ENCODE measurements around the gene GTF2IRD1. TPM values are rescaled to one million over a fixed set of nuclear protein-coding genes. Genes with fewer than 3 reads are reported as not detected.

GTF2IRD1 gene
- total and polyA plus RNA-seq, 2 experiments from 2014 or later, result 28.7 to 37.1 TPM

- TF ChIP-seq, protein P1, sequence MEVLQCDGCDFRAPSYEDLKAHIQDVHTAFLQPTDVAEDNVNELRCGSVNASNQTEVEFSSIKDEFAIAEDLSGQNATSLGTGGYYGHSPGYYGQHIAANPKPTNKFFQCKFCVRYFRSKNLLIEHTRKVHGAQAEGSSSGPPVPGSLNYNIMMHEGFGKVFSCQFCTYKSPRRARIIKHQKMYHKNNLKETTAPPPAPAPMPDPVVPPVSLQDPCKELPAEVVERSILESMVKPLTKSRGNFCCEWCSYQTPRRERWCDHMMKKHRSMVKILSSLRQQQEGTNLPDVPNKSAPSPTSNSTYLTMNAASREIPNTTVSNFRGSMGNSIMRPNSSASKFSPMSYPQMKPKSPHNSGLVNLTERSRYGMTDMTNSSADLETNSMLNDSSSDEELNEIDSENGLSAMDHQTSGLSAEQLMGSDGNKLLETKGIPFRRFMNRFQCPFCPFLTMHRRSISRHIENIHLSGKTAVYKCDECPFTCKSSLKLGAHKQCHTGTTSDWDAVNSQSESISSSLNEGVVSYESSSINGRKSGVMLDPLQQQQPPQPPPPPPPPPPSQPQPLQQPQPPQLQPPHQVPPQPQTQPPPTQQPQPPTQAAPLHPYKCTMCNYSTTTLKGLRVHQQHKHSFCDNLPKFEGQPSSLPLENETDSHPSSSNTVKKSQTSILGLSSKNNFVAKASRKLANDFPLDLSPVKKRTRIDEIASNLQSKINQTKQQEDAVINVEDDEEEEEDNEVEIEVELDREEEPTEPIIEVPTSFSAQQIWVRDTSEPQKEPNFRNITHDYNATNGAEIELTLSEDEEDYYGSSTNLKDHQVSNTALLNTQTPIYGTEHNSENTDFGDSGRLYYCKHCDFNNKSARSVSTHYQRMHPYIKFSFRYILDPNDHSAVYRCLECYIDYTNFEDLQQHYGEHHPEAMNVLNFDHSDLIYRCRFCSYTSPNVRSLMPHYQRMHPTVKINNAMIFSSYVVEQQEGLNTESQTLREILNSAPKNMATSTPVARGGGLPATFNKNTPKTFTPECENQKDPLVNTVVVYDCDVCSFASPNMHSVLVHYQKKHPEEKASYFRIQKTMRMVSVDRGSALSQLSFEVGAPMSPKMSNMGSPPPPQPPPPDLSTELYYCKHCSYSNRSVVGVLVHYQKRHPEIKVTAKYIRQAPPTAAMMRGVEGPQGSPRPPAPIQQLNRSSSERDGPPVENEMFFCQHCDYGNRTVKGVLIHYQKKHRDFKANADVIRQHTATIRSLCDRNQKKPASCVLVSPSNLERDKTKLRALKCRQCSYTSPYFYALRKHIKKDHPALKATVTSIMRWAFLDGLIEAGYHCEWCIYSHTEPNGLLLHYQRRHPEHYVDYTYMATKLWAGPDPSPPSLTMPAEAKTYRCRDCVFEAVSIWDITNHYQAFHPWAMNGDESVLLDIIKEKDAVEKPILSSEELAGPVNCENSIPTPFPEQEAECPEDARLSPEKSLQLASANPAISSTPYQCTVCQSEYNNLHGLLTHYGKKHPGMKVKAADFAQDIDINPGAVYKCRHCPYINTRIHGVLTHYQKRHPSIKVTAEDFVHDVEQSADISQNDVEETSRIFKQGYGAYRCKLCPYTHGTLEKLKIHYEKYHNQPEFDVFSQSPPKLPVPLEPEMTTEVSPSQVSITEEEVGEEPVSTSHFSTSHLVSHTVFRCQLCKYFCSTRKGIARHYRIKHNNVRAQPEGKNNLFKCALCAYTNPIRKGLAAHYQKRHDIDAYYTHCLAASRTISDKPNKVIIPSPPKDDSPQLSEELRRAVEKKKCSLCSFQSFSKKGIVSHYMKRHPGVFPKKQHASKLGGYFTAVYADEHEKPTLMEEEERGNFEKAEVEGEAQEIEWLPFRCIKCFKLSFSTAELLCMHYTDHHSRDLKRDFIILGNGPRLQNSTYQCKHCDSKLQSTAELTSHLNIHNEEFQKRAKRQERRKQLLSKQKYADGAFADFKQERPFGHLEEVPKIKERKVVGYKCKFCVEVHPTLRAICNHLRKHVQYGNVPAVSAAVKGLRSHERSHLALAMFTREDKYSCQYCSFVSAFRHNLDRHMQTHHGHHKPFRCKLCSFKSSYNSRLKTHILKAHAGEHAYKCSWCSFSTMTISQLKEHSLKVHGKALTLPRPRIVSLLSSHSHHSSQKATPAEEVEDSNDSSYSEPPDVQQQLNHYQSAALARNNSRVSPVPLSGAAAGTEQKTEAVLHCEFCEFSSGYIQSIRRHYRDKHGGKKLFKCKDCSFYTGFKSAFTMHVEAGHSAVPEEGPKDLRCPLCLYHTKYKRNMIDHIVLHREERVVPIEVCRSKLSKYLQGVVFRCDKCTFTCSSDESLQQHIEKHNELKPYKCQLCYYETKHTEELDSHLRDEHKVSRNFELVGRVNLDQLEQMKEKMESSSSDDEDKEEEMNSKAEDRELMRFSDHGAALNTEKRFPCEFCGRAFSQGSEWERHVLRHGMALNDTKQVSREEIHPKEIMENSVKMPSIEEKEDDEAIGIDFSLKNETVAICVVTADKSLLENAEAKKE (CRISPR knock-in tag; IDR thresholded peaks at IDR 0.05), result no peak
- TF ChIP-seq NANOG (IDR thresholded peaks at IDR 0.05; ENCODE audit: borderline replicate concordance) (no peak), STAT1 (IDR thresholded peaks at IDR 0.05; ENCODE audit: unreplicated experiment) (no peak), JUNB (IDR thresholded peaks at IDR 0.05; ENCODE audit: unreplicated experiment) (no peak)
These were observed 72.2 kb downstream of the GTF2IRD1 start (continued) for GRCh38 chr7:74525881-74526280.

GRCh38 chr7:74526780-74527179, 73.1 kb downstream of the GTF2IRD1 start:
- Mint-ChIP-seq H3K36me3 (ENCODE audit: low read depth) (peaks cover 52% of the 10 kb centered on the region), H3K27me3 (ENCODE audit: insufficient read depth, low read depth, poor library complexity) (peaks cover 7% of the 10 kb centered on the region), H3K27ac (peak overlapping the region; percentile 68), H3K4me3 (no peak overlapping the region), H3K9me3 (no peaks in the 10 kb centered on the region; the same call in 2 of the 3 replicates), H3K4me1 (peaks cover 18% of the 10 kb centered on the region)
- H3K27ac ChIP-seq (ENCODE audit: low read depth), result no peak overlapping the region
- H3K4me3 ChIP-seq, result no peak overlapping the region
- H3F3A ChIP-seq (replicated peaks; ENCODE audit: low read depth), result no peaks in the 10 kb centered on the region
- no peaks in the 10 kb centered on the region for H3K79me2 ChIP-seq (replicated peaks; ENCODE audit: insufficient read depth)
- no peak overlapping the region for H3K4me2 ChIP-seq
- H3K36me3 ChIP-seq (ENCODE audit: insufficient read depth), result 0 out of 2 replicates have a peak, but pooled peaks cover 13% of the 10 kb centered on the region
- no peaks in the 10 kb centered on the region; the same call in 1 of the 2 replicates for H4K20me1 ChIP-seq (replicated peaks; ENCODE audit: insufficient read depth)
- DNase-seq (ENCODE audit: low spot score) (no peak), ATAC-seq (no peak)
- no peak overlapping the region for H2AFZ ChIP-seq
- H3K4me1 ChIP-seq (ENCODE audit: insufficient read depth), result peaks cover 11% of the 10 kb centered on the region; the same call in 1 of the 2 replicates
- H3K9me2 ChIP-seq (ENCODE audit: insufficient read depth), result no peaks in the 10 kb centered on the region
- no peaks in the 10 kb centered on the region for H3K27me3 ChIP-seq (ENCODE audit: insufficient read depth)
- no peak for TF ChIP-seq CREB1 (CRISPR knock-in tag; IDR thresholded peaks at IDR 0.05; ENCODE audit: low read depth)
- TF ChIP-seq ZNF331 (CRISPR knock-in tag; IDR thresholded peaks at IDR 0.05; ENCODE audit: low read depth), result no peak
- TF ChIP-seq POLR2AphosphoS5 (IDR thresholded peaks at IDR 0.05; ENCODE audit: low read depth), result no peak
- no peak for TF ChIP-seq ZNF114 (CRISPR knock-in tag; IDR thresholded peaks at IDR 0.05)
- TF ChIP-seq REST (IDR thresholded peaks at IDR 0.05; ENCODE audit: unreplicated experiment), result no peak
- TF ChIP-seq, protein P2, sequence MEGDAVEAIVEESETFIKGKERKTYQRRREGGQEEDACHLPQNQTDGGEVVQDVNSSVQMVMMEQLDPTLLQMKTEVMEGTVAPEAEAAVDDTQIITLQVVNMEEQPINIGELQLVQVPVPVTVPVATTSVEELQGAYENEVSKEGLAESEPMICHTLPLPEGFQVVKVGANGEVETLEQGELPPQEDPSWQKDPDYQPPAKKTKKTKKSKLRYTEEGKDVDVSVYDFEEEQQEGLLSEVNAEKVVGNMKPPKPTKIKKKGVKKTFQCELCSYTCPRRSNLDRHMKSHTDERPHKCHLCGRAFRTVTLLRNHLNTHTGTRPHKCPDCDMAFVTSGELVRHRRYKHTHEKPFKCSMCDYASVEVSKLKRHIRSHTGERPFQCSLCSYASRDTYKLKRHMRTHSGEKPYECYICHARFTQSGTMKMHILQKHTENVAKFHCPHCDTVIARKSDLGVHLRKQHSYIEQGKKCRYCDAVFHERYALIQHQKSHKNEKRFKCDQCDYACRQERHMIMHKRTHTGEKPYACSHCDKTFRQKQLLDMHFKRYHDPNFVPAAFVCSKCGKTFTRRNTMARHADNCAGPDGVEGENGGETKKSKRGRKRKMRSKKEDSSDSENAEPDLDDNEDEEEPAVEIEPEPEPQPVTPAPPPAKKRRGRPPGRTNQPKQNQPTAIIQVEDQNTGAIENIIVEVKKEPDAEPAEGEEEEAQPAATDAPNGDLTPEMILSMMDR (conservative IDR thresholded peaks at IDR 0.05; ENCODE audit: low read depth in 2 of 2), result no peak
- no peak for TF ChIP-seq STAT1 (IDR thresholded peaks at IDR 0.05; ENCODE audit: unreplicated experiment)
- TF ChIP-seq JUNB (IDR thresholded peaks at IDR 0.05; ENCODE audit: unreplicated experiment), result no peak
- no peak for TF ChIP-seq EZH2 (IDR thresholded peaks at IDR 0.05; ENCODE audit: low read depth, unreplicated experiment)
- no peak for TF ChIP-seq NANOG (IDR thresholded peaks at IDR 0.05; ENCODE audit: borderline replicate concordance)
